Stomach (tissue), 9 donors: ENCODE measurements around the gene PDE4DIP. TPM values are rescaled to one million over a fixed set of nuclear protein-coding genes. Genes with fewer than 3 reads are reported as not detected.
"Not testable (repeated sequence)": the region's sequence is repeated elsewhere in the genome, so short reads cannot be mapped to it uniquely, and the experiment has no call there.

Source experiments
- DNase-seq, 2 donors: peaks; one replicate each; pipeline versions ENCODE4 v3.0.0 to v3.0.0-alpha.2; 2013 to 2019
- H3K27ac ChIP-seq, 5 donors: fragments of 200-600 bp in 4 of 5; sonication (generic) in 4 of 5; one replicate each; pipeline ENCODE4 v1.5.1; 2013 to 2019; ENCODE audit warnings: mild to moderate bottlenecking in 1 of 5, moderate library complexity in 1 of 5
- H3K27me3 ChIP-seq, 3 donors: fragments of 200-600 bp; sonication (generic); one replicate each; pipeline ENCODE4 v1.5.1; 2017 to 2019; ENCODE audit warnings: mixed run types in 1 of 3
- H3K36me3 ChIP-seq, 4 donors: fragments of 200-600 bp; sonication (generic); 1 replicate in 3 of 4; 2 replicates in 1 of 4; pipeline ENCODE4 v1.5.1; 2016 to 2019
- H3K4me1 ChIP-seq, 4 donors: fragments of 200-600 bp; sonication (generic); one replicate each; pipeline ENCODE4 v1.5.1; 2016 to 2019
- H3K4me3 ChIP-seq, 4 donors: fragments of 200-600 bp; sonication (generic) in 3 of 4; one replicate each; pipeline ENCODE4 v1.5.1; 2016 to 2019; ENCODE audit warnings: mild to moderate bottlenecking in 1 of 4
- H3K9me3 ChIP-seq, 4 donors: fragments of 200-600 bp; sonication (generic); one replicate each; pipeline ENCODE4 v1.5.1; 2016 to 2019
- WGBS, 5 donors: extraction: QIAGEN DNeasy Blood & Tissue Kit in 3 of 5; methylation state at CpG; one replicate each; pipeline versions ENCODE4 v1.1.5 to v1.1.7; 2013 to 2018; 5-methylcytosine and 5-hydroxymethylcytosine counted together
- intact Hi-C: fragments of 100-400 bp; cut with DNase I; formaldehyde crosslinking; loops from one replicate; pipeline ENCODE4 v1.15.1; 2023; ENCODE audit warnings: low total_unique reads
- polyA plus RNA-seq, 3 donors: library from polyadenylated mRNA; stranded (reverse); fragments of 200-250 nt; gene quantifications; one replicate each; pipeline ENCODE4 v1.2.3, GENCODE V29; 2013
- total RNA-seq, 5 donors: library from RNA; depleted of rRNA; stranded (reverse); fragments of >200 nt; gene quantifications; one replicate each; pipeline versions ENCODE4 v1.1.0 to v1.2.3, GENCODE V29; 2014 to 2016
- donor health status: healthy with polysubstance abuse.
- donor health status: Bipolar disorder and iron deficiency.
- donor health status: healthy.

The PDE4DIP gene
- total and polyA plus RNA-seq, 8 donors: 16.5 to 210 (median 57.3) TPM

DNA sequence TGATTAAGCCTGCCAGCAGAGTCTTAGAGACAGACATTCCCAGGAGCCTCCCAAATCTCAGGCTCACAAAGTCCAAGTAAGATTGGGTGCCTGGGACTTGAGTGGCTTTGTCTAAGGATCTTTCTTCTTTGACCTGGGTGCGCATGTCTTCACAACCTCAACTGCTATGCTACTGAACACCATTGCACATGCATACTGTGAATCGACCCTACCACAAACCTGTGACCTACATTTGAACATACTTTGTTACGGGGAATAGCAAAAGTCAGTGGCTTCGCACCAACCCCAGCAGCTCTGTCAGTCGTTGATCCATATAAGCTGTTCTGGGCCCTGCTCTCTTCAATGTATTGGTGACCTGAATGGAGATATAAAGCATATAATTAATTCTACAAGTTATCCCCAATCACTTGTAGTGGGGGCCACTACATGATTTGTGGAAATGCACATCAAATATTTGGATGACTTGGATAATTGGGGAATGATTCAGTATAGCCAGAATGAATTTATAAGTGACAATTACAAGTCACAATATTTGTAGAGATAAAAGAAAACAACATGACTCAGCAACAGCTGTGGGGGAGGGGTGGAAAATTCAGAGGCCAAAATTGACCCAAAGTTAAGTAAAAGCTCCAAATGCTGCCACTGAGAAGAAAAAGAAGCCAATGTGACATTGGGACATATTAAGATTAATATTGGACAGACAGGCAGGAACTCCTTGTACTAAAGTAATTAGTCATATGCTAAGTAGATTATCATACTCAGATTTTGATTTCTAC, 152.4 kb downstream of the PDE4DIP start:
- DNase-seq, H3K9me3 ChIP-seq, H3K36me3 ChIP-seq, H3K4me3 ChIP-seq, H3K27ac ChIP-seq, H3K4me1 ChIP-seq, intact Hi-C loops, H3K27me3 ChIP-seq: not testable (repeated sequence)
- WGBS, 5 donors: 85 to 97% (median 91%) methylated on average over 4 to 5 of the region's 5 CpGs

DNA sequence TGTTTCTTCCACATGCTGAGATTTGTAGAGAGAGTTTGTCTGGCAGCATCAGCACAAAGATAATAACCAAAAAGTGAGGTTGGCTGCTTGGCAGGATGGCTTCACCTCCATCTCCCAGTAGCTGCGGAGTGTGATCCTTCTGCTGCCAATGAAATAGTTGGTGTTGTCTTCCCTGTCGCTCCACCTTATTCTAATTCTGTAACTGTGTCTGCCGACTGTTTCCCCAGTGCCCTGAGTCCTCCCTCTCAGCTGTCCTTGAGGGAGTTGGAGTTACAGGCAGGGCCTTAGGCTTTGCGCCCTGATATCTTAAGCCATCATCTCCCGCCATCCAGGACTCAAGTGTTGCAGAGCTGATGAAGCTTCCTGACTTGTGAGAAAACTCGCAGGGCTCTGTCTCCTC, 153.2 kb downstream of the PDE4DIP start:
- WGBS, 5 donors: 69 to 100% (median 88%) methylated on average over 1 to 3 of the region's 6 CpGs
- H3K4me3 ChIP-seq, H3K27ac ChIP-seq, H3K36me3 ChIP-seq, DNase-seq, H3K27me3 ChIP-seq, intact Hi-C loops, H3K9me3 ChIP-seq, H3K4me1 ChIP-seq: not testable (repeated sequence)

DNA sequence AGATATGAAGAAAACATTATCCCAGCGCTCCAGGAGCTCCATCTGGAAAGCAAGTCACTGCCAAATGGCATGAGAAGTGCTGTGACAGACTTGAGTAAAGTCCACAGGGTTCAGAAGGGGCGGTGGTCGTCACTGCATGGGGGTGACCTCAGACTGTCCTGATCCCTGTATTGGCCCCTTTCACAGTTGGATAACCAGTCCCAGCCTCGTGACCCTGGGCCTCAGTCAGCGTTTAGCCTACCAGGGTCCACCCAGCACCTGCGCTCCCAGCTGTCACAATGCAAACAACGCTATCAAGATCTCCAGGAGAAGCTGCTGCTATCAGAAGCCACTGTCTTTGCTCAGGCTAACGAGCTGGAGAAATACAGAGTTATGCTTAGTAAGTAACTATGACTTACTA, 158.4 kb downstream of the PDE4DIP start:
- intact Hi-C loops, H3K27ac ChIP-seq, H3K4me3 ChIP-seq, H3K36me3 ChIP-seq, H3K27me3 ChIP-seq, H3K9me3 ChIP-seq, H3K4me1 ChIP-seq, DNase-seq: not testable (repeated sequence)
- WGBS, 5 donors: 35 to 72% (median 42%) methylated on average over 2 of the region's 8 CpGs; no CpG with 5 or more reads in 2 of the 5 donors

DNA sequence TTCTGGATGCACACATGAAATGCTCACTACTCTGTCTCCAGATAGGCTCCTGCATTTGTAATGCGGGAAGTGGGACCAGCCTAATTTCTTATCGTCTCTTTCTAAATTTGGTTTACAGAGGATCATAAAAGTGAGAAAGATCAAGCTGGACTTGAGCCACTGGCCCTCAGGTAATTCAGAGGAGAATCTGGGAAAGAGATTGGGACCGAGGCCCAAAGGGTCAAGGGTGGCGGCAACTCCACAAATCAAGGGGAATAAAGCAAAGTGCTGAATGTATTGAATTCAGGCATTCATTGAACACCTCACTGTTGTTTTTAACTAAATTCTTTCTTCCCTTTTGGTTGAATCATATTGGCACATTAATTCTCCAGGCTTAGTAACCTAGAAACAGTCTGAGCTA, 164.1 kb downstream of the PDE4DIP start:
- H3K4me3 ChIP-seq, H3K27me3 ChIP-seq, DNase-seq, H3K9me3 ChIP-seq, H3K36me3 ChIP-seq, H3K27ac ChIP-seq, H3K4me1 ChIP-seq, intact Hi-C loops: not testable (repeated sequence)
- 80% methylated on average over 1 of the region's 4 CpGs; no CpG with 5 or more reads in 4 of the 5 donors for WGBS, 5 donors

DNA sequence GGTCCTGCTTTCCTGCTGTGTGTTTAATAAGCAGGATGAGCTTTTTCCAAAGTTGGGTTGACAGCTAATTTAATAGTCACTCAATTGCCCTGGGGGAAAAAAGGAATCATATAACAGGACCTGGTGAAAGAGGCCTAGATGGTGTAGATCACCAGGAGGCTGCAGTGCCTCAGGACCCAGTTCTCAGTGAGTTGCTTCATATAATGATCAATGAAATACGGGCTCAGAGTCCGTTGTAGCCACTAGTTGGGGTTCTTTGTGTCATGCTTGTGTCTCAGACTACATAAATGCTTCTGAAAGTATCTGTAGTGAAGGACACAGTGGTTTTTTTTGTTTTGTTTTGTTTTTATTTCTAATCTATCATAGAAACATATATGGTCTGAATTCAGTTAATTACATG, 164.5 kb downstream of the PDE4DIP start:
- intact Hi-C loops, H3K27ac ChIP-seq, H3K4me3 ChIP-seq, H3K36me3 ChIP-seq, H3K4me1 ChIP-seq, H3K9me3 ChIP-seq, H3K27me3 ChIP-seq, DNase-seq: not testable (repeated sequence)
- WGBS, 5 donors: 90 to 95% (median 93%) methylated on average over 2 of the region's 2 CpGs; no CpG with 5 or more reads in 2 of the 5 donors

DNA sequence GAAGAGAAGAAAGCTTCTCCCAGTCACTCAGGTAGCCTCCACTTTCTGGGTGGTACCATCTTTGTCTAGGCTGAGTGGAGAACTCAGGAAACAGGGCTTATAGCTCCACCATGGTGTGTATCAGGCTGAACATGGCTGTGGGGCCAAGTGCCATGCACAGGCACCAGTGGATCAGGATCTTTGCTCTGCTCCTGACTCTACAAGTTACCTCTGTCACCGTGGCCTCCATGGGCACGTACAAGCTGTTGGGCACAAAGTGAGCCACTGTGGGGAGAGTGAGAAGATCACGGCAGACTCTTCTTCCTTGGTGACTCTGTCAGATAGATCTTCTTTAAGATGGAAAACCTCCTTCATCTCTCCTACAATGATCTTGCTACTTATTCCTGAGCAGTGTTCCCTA, 165.5 kb downstream of the PDE4DIP start:
- H3K4me3 ChIP-seq, H3K36me3 ChIP-seq, DNase-seq, H3K27me3 ChIP-seq, H3K4me1 ChIP-seq, H3K9me3 ChIP-seq, H3K27ac ChIP-seq, intact Hi-C loops: not testable (repeated sequence)
- WGBS, 5 donors: 90 to 100% (median 96%) methylated on average over 3 of the region's 3 CpGs

DNA sequence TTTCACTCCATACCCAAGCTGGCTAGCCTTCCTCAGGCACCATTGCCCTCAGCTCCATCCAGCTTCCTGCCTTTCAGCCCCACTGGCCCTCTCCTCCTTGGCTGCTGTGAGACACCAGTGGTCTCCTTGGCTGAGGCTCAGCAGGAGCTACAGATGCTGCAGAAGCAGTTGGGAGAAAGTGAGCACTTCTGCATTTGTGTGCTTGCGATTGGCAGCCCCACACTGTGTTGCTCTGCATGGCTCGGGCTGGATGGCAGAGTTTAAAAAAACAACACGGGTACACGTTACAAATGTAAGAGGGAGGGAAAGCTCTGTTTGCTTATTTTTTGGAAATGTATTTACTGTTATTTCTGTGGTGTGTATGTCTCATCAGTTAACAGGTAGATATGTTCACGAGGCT, 168.4 kb downstream of the PDE4DIP start:
- H3K27me3 ChIP-seq, H3K4me3 ChIP-seq, H3K4me1 ChIP-seq, DNase-seq, H3K9me3 ChIP-seq, intact Hi-C loops, H3K36me3 ChIP-seq, H3K27ac ChIP-seq: not testable (repeated sequence)
- 83 to 100% (median 100%) methylated on average over 1 of the region's 5 CpGs; no CpG with 5 or more reads in 2 of the 5 donors for WGBS, 5 donors

DNA sequence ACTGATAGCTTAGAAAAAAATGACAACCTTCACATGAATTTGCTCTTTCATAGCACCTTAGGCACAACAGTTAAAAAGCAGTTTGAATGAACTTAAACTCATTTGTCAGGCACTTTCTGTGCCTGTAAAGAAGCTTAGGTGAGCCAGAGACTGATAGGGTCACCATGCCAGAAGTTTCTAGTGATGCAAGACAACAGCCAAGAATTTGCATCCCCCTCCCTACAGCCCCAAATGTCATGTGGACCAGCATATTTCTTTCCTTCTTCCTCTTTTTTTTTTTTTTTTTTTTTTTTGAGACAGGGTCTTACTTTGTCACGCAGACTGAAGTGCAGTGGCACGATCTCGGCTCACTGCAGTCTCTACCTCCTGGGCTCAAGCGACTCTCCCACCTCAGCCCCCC, 169.3 kb downstream of the PDE4DIP start:
- 81 to 95% (median 88%) methylated on average over 3 to 4 of the region's 4 CpGs; no CpG with 5 or more reads in 1 of the 5 donors for WGBS, 5 donors
- H3K9me3 ChIP-seq, H3K27me3 ChIP-seq, H3K4me3 ChIP-seq, intact Hi-C loops, DNase-seq, H3K27ac ChIP-seq, H3K36me3 ChIP-seq, H3K4me1 ChIP-seq: not testable (repeated sequence)

DNA sequence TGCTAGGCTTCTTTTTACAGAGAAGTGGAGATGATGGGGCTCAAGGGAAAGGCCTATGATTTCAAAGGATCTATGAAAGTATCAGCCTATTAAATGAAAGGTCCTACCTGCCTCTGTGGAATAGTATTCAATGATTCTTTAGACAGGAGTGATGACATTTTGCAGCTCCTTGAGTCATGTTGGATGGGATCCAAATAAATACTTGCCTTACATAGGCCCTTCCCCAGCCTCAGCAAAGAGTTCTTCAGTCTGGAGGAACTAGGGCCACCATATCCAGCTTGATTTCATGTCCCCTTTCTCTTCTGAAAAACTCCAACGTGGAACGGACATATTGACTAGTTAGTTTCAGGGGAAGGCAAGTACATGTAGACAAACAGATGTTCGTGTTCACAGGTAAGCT, 171.3 kb downstream of the PDE4DIP start:
- H3K27ac ChIP-seq, H3K27me3 ChIP-seq, H3K9me3 ChIP-seq, DNase-seq, H3K36me3 ChIP-seq, H3K4me1 ChIP-seq, H3K4me3 ChIP-seq, intact Hi-C loops: not testable (repeated sequence)
- 85 to 100% (median 89%) methylated on average over 2 to 3 of the region's 3 CpGs for WGBS, 5 donors

DNA sequence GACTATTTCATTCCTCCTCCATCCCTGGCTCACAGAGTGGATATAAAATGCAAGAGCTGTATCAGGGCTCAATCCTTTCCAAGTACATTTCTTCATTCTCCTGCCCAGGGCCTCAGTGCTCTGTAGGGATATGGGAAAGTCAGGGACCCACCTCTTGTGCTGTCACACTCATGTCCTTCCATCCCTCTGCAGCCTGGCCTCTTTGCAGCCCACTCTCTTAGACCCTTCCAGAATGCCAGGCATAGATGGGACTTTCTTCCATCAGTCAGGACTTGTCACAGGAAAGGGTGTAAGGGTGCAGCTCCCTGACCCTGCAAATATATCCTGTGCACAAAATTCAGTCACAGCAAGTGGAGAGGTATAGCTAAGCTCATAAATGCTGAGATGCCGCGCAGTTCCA, 172.4 kb downstream of the PDE4DIP start:
- H3K4me1 ChIP-seq, H3K9me3 ChIP-seq, DNase-seq, H3K36me3 ChIP-seq, intact Hi-C loops, H3K27ac ChIP-seq, H3K27me3 ChIP-seq, H3K4me3 ChIP-seq: not testable (repeated sequence)
- WGBS, 5 donors: 93 to 100% (median 100%) methylated on average over 2 of the region's 2 CpGs; no CpG with 5 or more reads in 2 of the 5 donors

DNA sequence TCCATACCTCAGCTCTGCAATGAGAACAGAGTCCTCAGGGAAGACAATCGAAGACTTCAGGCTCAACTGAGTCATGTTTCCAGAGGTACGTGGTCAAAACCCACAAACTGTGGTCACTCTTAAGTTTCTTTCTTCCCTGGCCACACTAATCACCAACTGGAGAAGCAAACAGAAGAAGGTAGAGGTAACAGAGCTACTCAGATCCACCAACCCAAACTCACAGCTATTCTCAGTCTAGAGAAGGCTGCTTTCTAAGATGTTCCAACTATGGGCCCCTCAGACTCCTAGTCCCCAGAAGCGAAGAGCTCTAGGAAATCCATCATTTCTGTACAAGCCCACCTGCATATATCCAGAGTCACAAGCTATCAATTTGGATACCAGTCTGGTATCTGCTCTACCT, 174.3 kb downstream of the PDE4DIP start:
- intact Hi-C loops, H3K27ac ChIP-seq, H3K27me3 ChIP-seq, H3K4me1 ChIP-seq, H3K9me3 ChIP-seq, H3K36me3 ChIP-seq, DNase-seq, H3K4me3 ChIP-seq: not testable (repeated sequence)
- WGBS, 5 donors: 86 to 93% (median 90%) methylated on average over 2 of the region's 3 CpGs

DNA sequence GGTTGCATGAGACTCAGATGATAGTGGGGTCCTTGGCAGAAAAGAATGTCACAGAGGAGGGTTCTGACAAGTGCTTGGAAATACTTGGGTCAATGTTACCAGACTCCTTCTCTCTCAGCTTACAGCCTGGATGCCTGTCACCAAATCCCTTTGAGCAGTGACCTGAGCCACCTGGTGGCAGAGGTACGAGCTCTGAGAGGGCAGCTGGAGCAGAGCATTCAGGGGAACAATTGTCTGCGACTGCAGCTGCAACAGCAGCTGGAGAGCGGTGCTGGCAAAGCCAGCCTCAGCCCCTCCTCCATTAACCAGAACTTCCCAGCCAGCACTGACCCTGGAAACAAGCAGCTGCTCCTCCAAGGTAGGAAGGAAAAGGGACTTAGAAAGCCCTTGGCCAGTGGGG, 180.1 kb downstream of the PDE4DIP start:
- H3K27me3 ChIP-seq, H3K4me1 ChIP-seq, H3K27ac ChIP-seq, H3K4me3 ChIP-seq, H3K9me3 ChIP-seq, H3K36me3 ChIP-seq, DNase-seq, intact Hi-C loops: not testable (repeated sequence)
- WGBS, 5 donors: no CpG with 5 or more reads among the region's 3 CpGs
